C4-2B (cell line): ENCODE results near the gene YIPF1.

Source experiments
- H3K27ac ChIP-seq: fragments of 450-650 bp; 2 replicates; pipeline ENCODE4 v1.5.1; 2017
- CTCF ChIP-seq: fragments of 450-650 bp; conservative IDR thresholded peaks from 2 replicates; pipeline ENCODE4 v1.5.1; 2017; ENCODE audit warnings: mild to moderate bottlenecking
- ZFX ChIP-seq: fragments of 450-650 bp; IDR thresholded peaks from 2 replicates; pipeline ENCODE4 v1.6.1; 2017

Gene YIPF1

GRCh38 chr1:53906121-53906520 lies 16.5 kb upstream of the YIPF1 start:
- TF ChIP-seq CTCF (no peak), ZFX (no peak)
- H3K27ac ChIP-seq = no peak overlapping the region

DNA sequence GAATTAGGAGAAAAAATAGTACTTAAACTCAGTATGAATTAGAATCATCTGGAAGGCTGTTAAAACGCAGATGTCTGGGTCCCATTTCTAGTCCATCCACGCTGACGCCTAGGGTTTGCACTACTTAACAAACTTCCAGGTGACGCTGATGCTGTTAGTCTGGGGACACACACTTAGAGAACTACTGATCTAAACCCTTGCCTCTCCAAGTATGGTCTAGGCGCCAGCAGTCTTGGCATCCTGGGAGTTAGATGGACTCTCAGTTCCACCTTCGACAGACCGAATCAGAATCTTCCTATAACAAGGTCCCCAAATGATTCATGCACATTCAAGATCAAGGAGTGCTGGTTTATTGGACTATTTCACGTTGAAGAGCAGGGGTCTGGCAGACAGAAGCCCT lies 15.9 kb upstream of the YIPF1 start:
- TF ChIP-seq CTCF = no peak
- no peak overlapping the region for H3K27ac ChIP-seq

GRCh38 chr1:53902235-53903138 lies 12.9 kb upstream of the YIPF1 start:
- no peak overlapping the region for H3K27ac ChIP-seq
- TF ChIP-seq ZFX (no peak), CTCF (no peak)

DNA sequence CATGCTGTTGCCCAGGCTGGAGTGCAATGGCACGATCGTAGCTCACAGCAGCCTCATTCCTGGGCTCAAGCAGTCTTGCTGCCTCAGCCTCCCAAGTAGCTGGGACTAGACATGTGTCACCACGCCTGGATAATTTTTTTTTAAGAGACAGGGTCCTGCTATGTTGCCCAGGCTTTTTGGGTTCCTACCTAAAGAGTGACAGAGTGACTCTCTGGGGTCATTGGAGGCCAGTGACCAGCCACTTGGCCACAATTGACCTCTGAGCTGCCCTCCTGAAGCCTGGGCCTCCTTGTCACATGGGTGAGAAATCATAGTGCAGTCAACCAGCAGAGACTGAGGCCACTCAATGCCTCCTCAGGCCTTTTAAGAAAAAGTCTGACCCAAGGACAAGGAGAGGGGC lies 10.1 kb upstream of the YIPF1 start:
- TF ChIP-seq ZFX (no peak), CTCF (no peak)
- H3K27ac ChIP-seq = peak overlapping the region; percentile 56

DNA sequence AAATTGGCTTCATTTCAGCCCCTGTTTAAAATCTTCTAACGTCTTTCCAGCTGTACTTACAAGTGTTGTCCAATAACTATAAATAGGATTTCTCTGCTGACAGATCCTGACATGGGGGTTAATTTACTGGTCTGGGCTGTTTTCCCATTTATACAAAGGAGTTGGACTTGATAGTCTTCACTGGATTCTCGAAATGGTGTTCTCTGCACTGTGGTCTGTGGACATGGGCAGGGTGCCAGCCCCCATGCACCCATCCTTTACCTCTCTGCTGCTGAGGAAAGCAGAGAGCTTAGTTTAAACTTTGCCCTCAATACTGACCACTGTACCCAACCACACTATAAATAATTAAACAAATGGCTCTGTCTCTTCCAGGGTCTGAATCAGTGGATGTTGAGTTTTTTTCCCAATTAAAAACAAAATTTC lies 9.6 kb upstream of the YIPF1 start:
- TF ChIP-seq CTCF (no peak), ZFX (no peak)
- peak overlapping the region; percentile 56 for H3K27ac ChIP-seq

DNA sequence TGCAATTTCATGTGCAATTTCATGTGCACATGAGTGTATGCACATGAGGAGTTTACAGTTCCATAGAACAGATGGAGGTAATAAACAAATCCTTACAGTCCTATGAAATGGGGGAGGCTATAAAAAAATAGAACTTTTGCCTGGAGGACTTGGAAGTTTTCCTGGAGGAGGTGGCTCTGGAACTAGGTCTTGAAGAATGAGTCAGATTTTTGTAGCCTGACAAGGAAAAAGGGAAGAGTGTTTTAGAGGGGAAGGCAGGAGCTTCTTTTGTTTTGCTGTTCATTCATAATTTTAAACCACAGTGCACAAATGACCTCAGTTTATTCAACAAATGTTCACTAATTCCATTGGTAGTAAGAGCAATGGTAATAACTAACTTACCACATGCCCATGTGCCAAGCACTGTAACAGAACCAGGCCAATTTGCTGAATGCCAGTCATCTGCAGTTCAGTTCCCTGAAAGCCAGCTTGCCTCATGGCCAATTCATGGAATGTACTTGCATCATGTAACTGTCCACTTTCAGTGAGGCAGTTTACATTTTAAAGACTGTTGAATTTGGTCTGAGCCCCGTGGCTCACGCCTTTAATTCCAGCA lies 7.1 kb upstream of the YIPF1 start:
- TF ChIP-seq ZFX (no peak), CTCF (no peak)
- peak overlapping the region; percentile 56 for H3K27ac ChIP-seq

GRCh38 chr1:53895421-53895820 lies 5.8 kb upstream of the YIPF1 start:
- no peak for TF ChIP-seq CTCF
- no peak for TF ChIP-seq ZFX
- peak overlapping the region; percentile 54 for H3K27ac ChIP-seq
